ENCODE data around the gene ANXA1. TPM values are rescaled to one million over a fixed set of nuclear protein-coding genes. Genes with fewer than 3 reads are reported as not detected.

ANXA1 gene
- total RNA-seq, 1 donor from 2014 or later = 0.27 TPM

DNA sequence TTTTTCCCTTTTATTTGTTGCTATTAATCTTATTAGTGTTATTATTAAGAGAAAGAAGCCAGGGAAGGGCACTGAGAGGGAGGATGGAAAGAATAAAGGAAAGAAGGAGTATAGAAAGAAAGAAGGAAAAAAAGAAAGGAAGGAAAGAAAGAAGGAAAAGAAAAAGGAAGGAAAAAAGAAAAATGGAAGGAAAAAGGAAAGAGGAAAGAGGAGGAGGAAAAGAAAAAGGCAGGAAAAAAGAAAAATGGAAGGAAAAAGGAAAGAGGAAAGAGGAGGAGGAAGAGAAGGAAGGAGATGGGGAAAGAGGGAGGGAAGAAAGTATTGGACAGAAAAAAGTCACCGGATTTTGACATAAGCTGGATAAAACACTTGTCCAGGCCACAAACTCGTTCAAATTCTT is 47.8 kb downstream of the ANXA1 start:
- no peak overlapping the region for H3K27ac Mint-ChIP-seq
- CTCF ChIA-PET = no interaction called here
- ATAC-seq (ENCODE audit: low read depth) (no peak), DNase-seq (no peak)
- TF ChIP-seq, protein P1, sequence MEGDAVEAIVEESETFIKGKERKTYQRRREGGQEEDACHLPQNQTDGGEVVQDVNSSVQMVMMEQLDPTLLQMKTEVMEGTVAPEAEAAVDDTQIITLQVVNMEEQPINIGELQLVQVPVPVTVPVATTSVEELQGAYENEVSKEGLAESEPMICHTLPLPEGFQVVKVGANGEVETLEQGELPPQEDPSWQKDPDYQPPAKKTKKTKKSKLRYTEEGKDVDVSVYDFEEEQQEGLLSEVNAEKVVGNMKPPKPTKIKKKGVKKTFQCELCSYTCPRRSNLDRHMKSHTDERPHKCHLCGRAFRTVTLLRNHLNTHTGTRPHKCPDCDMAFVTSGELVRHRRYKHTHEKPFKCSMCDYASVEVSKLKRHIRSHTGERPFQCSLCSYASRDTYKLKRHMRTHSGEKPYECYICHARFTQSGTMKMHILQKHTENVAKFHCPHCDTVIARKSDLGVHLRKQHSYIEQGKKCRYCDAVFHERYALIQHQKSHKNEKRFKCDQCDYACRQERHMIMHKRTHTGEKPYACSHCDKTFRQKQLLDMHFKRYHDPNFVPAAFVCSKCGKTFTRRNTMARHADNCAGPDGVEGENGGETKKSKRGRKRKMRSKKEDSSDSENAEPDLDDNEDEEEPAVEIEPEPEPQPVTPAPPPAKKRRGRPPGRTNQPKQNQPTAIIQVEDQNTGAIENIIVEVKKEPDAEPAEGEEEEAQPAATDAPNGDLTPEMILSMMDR (IDR thresholded peaks at IDR 0.05) = no peak
- H3K4me3 Mint-ChIP-seq = no peak overlapping the region
- POLR2A ChIA-PET = no interaction called here
- H3K9me3 Mint-ChIP-seq = no peaks in the 10 kb centered on the region
- intact Hi-C loops (cut with micrococcal nuclease) = no loop called here
- peaks cover 4% of the 10 kb centered on the region for H3K27me3 Mint-ChIP-seq
- no peaks in the 10 kb centered on the region for H3K4me1 Mint-ChIP-seq
- no peaks in the 10 kb centered on the region for H3K36me3 Mint-ChIP-seq (ENCODE audit: low read depth)

DNA sequence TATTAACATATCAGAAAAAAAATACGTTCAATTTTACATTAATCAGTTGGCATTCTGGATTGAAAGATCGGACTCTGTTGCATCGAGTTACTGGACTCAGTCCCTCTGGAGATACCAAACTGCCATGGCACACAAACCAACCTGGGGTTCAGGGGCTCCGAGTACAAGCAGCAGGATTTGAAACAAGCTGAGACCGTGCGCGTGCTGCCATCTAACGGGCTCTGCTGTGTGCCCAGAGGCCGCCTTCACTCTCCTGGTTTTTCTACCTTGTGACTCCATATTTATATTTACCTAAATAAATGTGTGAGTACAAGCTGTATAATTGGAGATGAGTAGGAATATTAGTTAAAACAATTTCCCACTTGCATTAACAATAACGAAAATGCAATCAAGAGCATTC is 48.2 kb downstream of the ANXA1 start:
- DNase-seq (no peak), ATAC-seq (ENCODE audit: low read depth) (no peak)
- no peaks in the 10 kb centered on the region for H3K36me3 Mint-ChIP-seq (ENCODE audit: low read depth)
- TF ChIP-seq, protein P1 (IDR thresholded peaks at IDR 0.05) = no peak
- CTCF ChIA-PET = interaction anchor here (0.6 to 1.2 kb wide), 2 partner anchors 18 to 1543 kb away, joined by 3 to 5 read pairs; no protein-coding TSS in a partner anchor
- H3K9me3 Mint-ChIP-seq = no peaks in the 10 kb centered on the region
- no peak overlapping the region for H3K4me3 Mint-ChIP-seq
- H3K4me1 Mint-ChIP-seq = no peaks in the 10 kb centered on the region
- H3K27me3 Mint-ChIP-seq = peaks cover 4% of the 10 kb centered on the region
- no peak overlapping the region for H3K27ac Mint-ChIP-seq
- intact Hi-C loops (cut with micrococcal nuclease) = loop anchor here (1.0 to 5.0 kb wide), 3 partner anchors 1371 to 1802 kb away; no protein-coding TSS in a partner anchor
- POLR2A ChIA-PET = no interaction called here

DNA sequence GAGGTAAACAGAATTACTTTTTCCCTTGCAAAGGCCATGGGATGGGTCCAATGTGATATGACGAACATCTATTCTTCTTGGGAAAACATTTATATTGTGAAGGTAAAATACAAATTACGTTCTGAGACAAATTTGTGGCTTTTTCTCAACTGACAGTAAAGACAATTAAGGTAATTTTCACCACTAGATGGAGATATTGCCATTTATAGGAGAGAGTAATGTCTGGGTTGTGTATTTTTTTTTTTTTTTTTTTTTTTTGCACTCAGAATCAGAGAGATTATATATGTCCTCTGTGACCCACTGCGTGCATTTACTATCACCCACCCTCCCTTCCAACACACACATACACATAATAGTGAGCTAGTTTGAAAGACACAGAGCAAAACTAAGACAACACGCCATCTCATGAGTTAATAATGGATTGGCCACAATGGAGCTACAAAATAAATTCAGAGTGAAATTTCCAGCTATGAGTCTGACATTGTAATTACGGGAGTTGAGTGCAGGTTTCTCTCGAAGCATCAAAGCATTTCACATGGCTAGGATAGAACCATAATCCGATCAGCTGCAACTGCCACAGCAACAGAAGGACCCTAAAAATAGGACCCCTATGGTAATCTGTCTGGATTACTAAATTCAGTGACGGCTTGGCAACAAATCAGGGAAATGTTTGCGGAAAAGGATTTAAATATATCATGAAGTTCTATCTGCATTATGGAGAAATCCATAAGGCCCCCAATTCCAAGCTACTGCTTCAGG is 49.2 kb downstream of the ANXA1 start:
- H3K4me1 Mint-ChIP-seq = no peaks in the 10 kb centered on the region
- intact Hi-C loops (cut with micrococcal nuclease) = loop anchor here (1.0 to 5.0 kb wide), 3 partner anchors 1370 to 1801 kb away; no protein-coding TSS in a partner anchor
- ChIA-PET CTCF (interaction anchor here (1.0 to 1.4 kb wide), 5 partner anchors 11 to 1442 kb away, joined by 3 to 5 read pairs (median 3); no protein-coding TSS in a partner anchor), POLR2A (no interaction called here)
- H3K27ac Mint-ChIP-seq = no peak overlapping the region
- ATAC-seq (ENCODE audit: low read depth) (no peak), DNase-seq (no peak)
- no peak overlapping the region for H3K4me3 Mint-ChIP-seq
- TF ChIP-seq, protein P1 (IDR thresholded peaks at IDR 0.05) = no peak
- no peaks in the 10 kb centered on the region for H3K36me3 Mint-ChIP-seq (ENCODE audit: low read depth)
- peaks cover 4% of the 10 kb centered on the region for H3K27me3 Mint-ChIP-seq
- no peaks in the 10 kb centered on the region for H3K9me3 Mint-ChIP-seq

DNA sequence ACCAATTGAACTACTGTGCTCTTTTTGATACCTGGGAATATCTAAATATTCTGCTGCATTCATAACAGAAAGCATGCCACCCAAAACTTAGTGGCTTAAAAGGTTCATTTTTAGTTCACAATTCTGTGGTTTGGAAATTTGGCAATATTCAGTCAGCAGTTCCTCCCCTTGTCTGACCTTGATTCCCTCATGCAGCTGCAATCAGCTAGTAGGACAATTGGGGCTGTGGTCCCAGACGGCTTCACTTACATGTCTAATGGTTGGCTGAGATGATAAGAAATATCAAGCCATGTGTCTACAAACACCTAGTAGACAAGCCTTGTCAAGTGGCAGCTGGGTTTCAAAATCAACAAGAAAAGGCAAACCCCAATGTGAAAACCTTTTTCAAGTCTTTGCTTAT is 51.3 kb downstream of the ANXA1 start:
- Mint-ChIP-seq H3K4me3 (no peak overlapping the region), H3K27me3 (no peaks in the 10 kb centered on the region), H3K9me3 (no peaks in the 10 kb centered on the region), H3K27ac (no peak overlapping the region), H3K36me3 (ENCODE audit: low read depth) (no peaks in the 10 kb centered on the region), H3K4me1 (no peaks in the 10 kb centered on the region)
- no peak for DNase-seq
- POLR2A ChIA-PET = no interaction called here
- intact Hi-C loops (cut with micrococcal nuclease) = loop anchor here (5.0 kb wide), 1 partner anchor 1799 kb away; no protein-coding TSS in a partner anchor
- CTCF ChIA-PET = interaction anchor here (1.2 kb wide), 1 partner anchor 14 kb away, joined by 4 read pairs; no protein-coding TSS in a partner anchor
- ATAC-seq (ENCODE audit: low read depth) = no peak
- TF ChIP-seq, protein P1 (IDR thresholded peaks at IDR 0.05) = no peak

DNA sequence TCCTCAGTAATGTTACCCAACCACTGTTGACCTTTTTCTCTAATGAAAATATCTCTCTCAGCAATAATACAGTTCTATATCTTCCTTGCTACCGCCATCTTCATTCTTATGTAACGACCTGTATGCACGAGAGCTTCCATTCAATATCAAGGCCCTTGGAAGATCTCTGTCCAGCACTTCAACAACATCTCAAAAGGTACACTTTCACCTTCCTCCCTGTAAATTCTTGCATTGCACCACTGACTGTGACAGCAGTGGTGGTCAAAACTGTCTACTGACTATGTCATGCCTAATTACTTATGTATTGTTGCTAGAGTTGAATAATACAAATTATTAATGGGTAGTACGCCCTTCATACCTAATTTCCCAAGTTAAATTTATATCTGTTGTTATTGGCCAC is 53.3 kb downstream of the ANXA1 start:
- DNase-seq (no peak), ATAC-seq (ENCODE audit: low read depth) (no peak)
- H3K36me3 Mint-ChIP-seq (ENCODE audit: low read depth) = no peaks in the 10 kb centered on the region
- no peak overlapping the region for H3K27ac Mint-ChIP-seq
- H3K27me3 Mint-ChIP-seq = no peaks in the 10 kb centered on the region
- H3K4me3 Mint-ChIP-seq = no peak overlapping the region
- H3K9me3 Mint-ChIP-seq = no peaks in the 10 kb centered on the region
- CTCF ChIA-PET = no interaction called here
- POLR2A ChIA-PET = no interaction called here
- TF ChIP-seq, protein P1 (IDR thresholded peaks at IDR 0.05) = no peak
- intact Hi-C loops (cut with micrococcal nuclease) = loop anchor here (5.0 kb wide), 1 partner anchor 1797 kb away; no protein-coding TSS in a partner anchor
- no peaks in the 10 kb centered on the region for H3K4me1 Mint-ChIP-seq

Data from activated B cell treated with CpG ODN at 0.5 μM for 24 hours (primary cell).